HepG2 (cell line): ENCODE measurements around the gene PPP1R16B. TPM values are rescaled to one million over a fixed set of nuclear protein-coding genes. Genes with fewer than 3 reads are reported as not detected.

Experiments used
- MIER2 ChIP-seq: IDR thresholded peaks from 2 replicates; pipeline ENCODE4 v1.6.1; 2016; ENCODE audit warnings: missing biosample characterization, missing genetic modification reagents
- MTF1 ChIP-seq: sonication (generic); formaldehyde crosslinking; IDR thresholded peaks from 2 replicates; pipeline ENCODE4 v1.5.0; 2020; ENCODE audit warnings: missing genetic modification reagents
- NCOA1 ChIP-seq: sonication (generic); formaldehyde crosslinking; IDR thresholded peaks from 2 replicates; pipeline ENCODE4 v1.9.0; 2021; ENCODE audit warnings: missing genetic modification reagents
- NFKBIZ ChIP-seq: IDR thresholded peaks from 2 replicates; pipeline ENCODE4 v1.6.1; 2018; ENCODE audit warnings: missing genetic modification reagents, missing compliant biosample characterization
- SNAI1 ChIP-seq: sonication (generic); formaldehyde crosslinking; IDR thresholded peaks from 2 replicates; pipeline ENCODE4 v1.5.0; 2020; ENCODE audit warnings: mild to moderate bottlenecking, missing genetic modification reagents, borderline replicate concordance
- STAG1 ChIP-seq: sonication (generic); formaldehyde crosslinking; IDR thresholded peaks from 2 replicates; pipeline ENCODE4 v1.4.0; 2020; ENCODE audit warnings: missing genetic modification reagents
- ZBTB40 ChIP-seq, 2 experiments: fragments of 450-650 bp in 1 of 2; sonication (generic) in 1 of 2; formaldehyde crosslinking in 1 of 2; IDR thresholded peaks; 2 replicates each; pipeline versions ENCODE4 v1.6.1 to v1.8.0; 2016 to 2022; ENCODE audit warnings: antibody characterized with exemption in 1 of 2, mild to moderate bottlenecking in 1 of 2, missing genetic modification reagents in 1 of 2
- ZFP1 ChIP-seq: IDR thresholded peaks from 2 replicates; pipeline ENCODE4 v1.6.1; 2016
- ZNF407 ChIP-seq: sonication (generic); formaldehyde crosslinking; IDR thresholded peaks from one replicate; pipeline ENCODE4 v1.5.1; 2020; ENCODE audit warnings: mild to moderate bottlenecking, missing genetic modification reagents; ENCODE audit errors: not compliant biosample characterization
- ZNF572 ChIP-seq: sonication (generic); formaldehyde crosslinking; IDR thresholded peaks from 2 replicates; pipeline ENCODE4 v1.5.1; 2020; ENCODE audit warnings: mild to moderate bottlenecking, missing genetic modification reagents
- ZNF816 ChIP-seq: sonication (generic); formaldehyde crosslinking; IDR thresholded peaks from 2 replicates; pipeline ENCODE4 v1.8.0; 2022; ENCODE audit warnings: missing genetic modification reagents, mild to moderate bottlenecking, borderline replicate concordance
- ZSCAN25 ChIP-seq: sonication (generic); formaldehyde crosslinking; IDR thresholded peaks from 2 replicates; pipeline ENCODE4 v1.8.0; 2022; ENCODE audit warnings: mild to moderate bottlenecking, missing genetic modification reagents
- polyA plus RNA-seq, 8 experiments: library from polyadenylated mRNA; depleted of rRNA in 3 of 8; stranded (reverse) in 7 of 8; unstranded in 1 of 8; fragments of >200 nt; fragmentation: Illumina TruSeq in 4 of 8; extraction: Trizol in 4 of 8; gene quantifications; 2 replicates each; pipeline versions ENCODE4 v1.2.1 to v1.2.3, GENCODE V29; 2011 to 2016; ENCODE audit warnings: low read depth in 4 of 8, missing spikeins in 1 of 8, mixed read lengths in 1 of 8; ENCODE audit not compliant: insufficient read depth in 1 of 8
- total RNA-seq, 5 experiments: library from RNA; depleted of rRNA; stranded (reverse); fragments of >200 nt; fragmentation: Illumina TruSeq; extraction: Trizol; gene quantifications; 2 replicates each; pipeline ENCODE4 v1.2.3, GENCODE V29; 2016; ENCODE audit warnings: low read depth in 1 of 5

Gene PPP1R16B
- total and polyA plus RNA-seq, 2 of the 13 experiments (the other 11 are each of a cell fraction or from before 2014, with no cell fraction given): 0.02 to 0.11 TPM

GRCh38 chr20:38883981-38884733, 78.7 kb downstream of the PPP1R16B start (continued):
- TF ChIP-seq NFKBIZ (CRISPR knock-in tag) (0 out of 2 replicates have a peak, but pooled peaks have one; percentile 68), ZNF572 (CRISPR knock-in tag) (no peak), ZNF407 (CRISPR knock-in tag) (no peak), ZSCAN25 (CRISPR knock-in tag) (no peak), ZFP1 (CRISPR knock-in tag) (no peak), MTF1 (CRISPR knock-in tag) (no peak), STAG1 (CRISPR knock-in tag) (no peak), SNAI1 (CRISPR knock-in tag) (no peak), ZNF816 (no peak), NCOA1 (CRISPR knock-in tag) (0 out of 2 replicates have a peak, but pooled peaks have one; percentile 33), MIER2 (CRISPR knock-in tag) (peak; percentile 49; the same call in 1 of the 2 replicates), ZBTB40 (IDR thresholded peaks at IDR 0.05) (peak; percentile 96), ZBTB40 (CRISPR knock-in tag; IDR thresholded peaks at IDR 0.05) (peak; percentile 100)
